H9 (cell line): Measurements from ENCODE around the gene GOLGA1. TPM values are rescaled to one million over a fixed set of nuclear protein-coding genes. Genes with fewer than 3 reads are reported as not detected.

Experiments used
- DNase-seq: peaks from one replicate; pipeline ENCODE4 v3.0.0-alpha.2; 2017
- H2AFZ ChIP-seq: one replicate; pipeline ENCODE4 v1.6.1; 2013; ENCODE audit warnings: mild to moderate bottlenecking, low read length, control low read depth, moderate library complexity
- H2AK5ac ChIP-seq: 2 replicates; pipeline ENCODE4 v1.6.1; 2013; ENCODE audit warnings: low read length, control low read depth, mixed read lengths; ENCODE audit not compliant: insufficient read length
- H2BK120ac ChIP-seq: one replicate; pipeline ENCODE4 v1.6.1; 2013; ENCODE audit warnings: low read depth, mild to moderate bottlenecking, low read length, control low read depth, inconsistent platforms; ENCODE audit not compliant: poor library complexity, severe bottlenecking
- H2BK12ac ChIP-seq: 2 replicates; pipeline ENCODE4 v1.6.1; 2013; ENCODE audit warnings: low read length, control low read depth, mixed read lengths, low read depth; ENCODE audit not compliant: insufficient read length
- H2BK15ac ChIP-seq: 2 replicates; pipeline ENCODE4 v1.6.1; 2013; ENCODE audit warnings: low read depth, low read length, control low read depth
- H2BK20ac ChIP-seq: one replicate; pipeline ENCODE4 v1.6.1; 2013; ENCODE audit warnings: low read depth, mild to moderate bottlenecking, low read length, control low read depth, inconsistent platforms; ENCODE audit not compliant: poor library complexity, severe bottlenecking
- H2BK5ac ChIP-seq: 2 replicates; pipeline ENCODE4 v1.6.1; 2013; ENCODE audit warnings: low read length, control low read depth, mixed read lengths; ENCODE audit not compliant: insufficient read length
- H3K14ac ChIP-seq: 2 replicates; pipeline ENCODE4 v1.6.1; 2013; ENCODE audit warnings: low read length, control low read depth; ENCODE audit not compliant: insufficient read depth
- H3K18ac ChIP-seq: 2 replicates; pipeline ENCODE4 v1.6.1; 2013; ENCODE audit warnings: low read depth, mild to moderate bottlenecking, mixed read lengths, low read length, control low read depth; ENCODE audit not compliant: insufficient read length
- H3K23ac ChIP-seq: 2 replicates; pipeline ENCODE4 v1.6.1; 2013; ENCODE audit warnings: low read length, control low read depth, mixed read lengths, low read depth; ENCODE audit not compliant: insufficient read length
- H3K23me2 ChIP-seq: 2 replicates; pipeline ENCODE4 v1.6.1; 2013; ENCODE audit warnings: low read depth, mild to moderate bottlenecking, mixed read lengths, low read length, control low read depth; ENCODE audit not compliant: insufficient read length, poor library complexity, severe bottlenecking
- H3K27ac ChIP-seq: 2 replicates; pipeline ENCODE4 v1.5.1; 2013; ENCODE audit warnings: low read length, control low read depth, mixed read lengths, low read depth; ENCODE audit not compliant: insufficient read length
- H3K27me3 ChIP-seq: 2 replicates; pipeline ENCODE4 v1.6.1; 2013; ENCODE audit warnings: low read length, control low read depth, inconsistent platforms; ENCODE audit not compliant: insufficient read depth
- H3K4ac ChIP-seq: 2 replicates; pipeline ENCODE4 v1.6.1; 2013; ENCODE audit warnings: low read depth, mild to moderate bottlenecking, control low read depth, inconsistent platforms, low read length, moderate library complexity
- H3K4me1 ChIP-seq: 2 replicates; pipeline ENCODE4 v1.6.1; 2013; ENCODE audit warnings: low read length, control low read depth, inconsistent platforms; ENCODE audit not compliant: insufficient read depth
- H3K4me2 ChIP-seq: 2 replicates; pipeline ENCODE4 v1.6.1; 2013; ENCODE audit warnings: low read length, control low read depth, mixed read lengths; ENCODE audit not compliant: insufficient read length, insufficient read depth
- H3K56ac ChIP-seq: 2 replicates; pipeline ENCODE4 v1.6.1; 2013; ENCODE audit warnings: low read depth, mild to moderate bottlenecking, mixed read lengths, low read length, control low read depth; ENCODE audit not compliant: insufficient read length
- H3K79me1 ChIP-seq: 2 replicates; pipeline ENCODE4 v1.6.1; 2013; ENCODE audit warnings: low read depth, mild to moderate bottlenecking, moderate library complexity, low read length, control low read depth, inconsistent platforms; ENCODE audit not compliant: insufficient read depth, poor library complexity, severe bottlenecking
- H3K79me2 ChIP-seq: 2 replicates; pipeline ENCODE4 v1.6.1; 2013; ENCODE audit warnings: low read length, control low read depth, inconsistent platforms; ENCODE audit not compliant: insufficient read depth
- H3K9ac ChIP-seq: 2 replicates; pipeline ENCODE4 v1.6.1; 2013; ENCODE audit warnings: low read length, control low read depth, mixed read lengths; ENCODE audit not compliant: insufficient read length; ENCODE audit errors: extremely low read depth
- H3K9me3 ChIP-seq: one replicate; pipeline ENCODE4 v1.6.1; 2013; ENCODE audit warnings: low read depth, low read length, inconsistent platforms; ENCODE audit not compliant: control insufficient read depth
- H3T11ph ChIP-seq: one replicate; pipeline ENCODE4 v1.6.1; 2013; ENCODE audit warnings: mild to moderate bottlenecking, low read length, control low read depth, inconsistent platforms
- H4K20me1 ChIP-seq: one replicate; pipeline ENCODE4 v1.6.1; 2013; ENCODE audit not compliant: control insufficient read depth, insufficient read length, insufficient read depth
- H4K5ac ChIP-seq: 2 replicates; pipeline ENCODE4 v1.6.1; 2013; ENCODE audit warnings: low read depth, mild to moderate bottlenecking, mixed read lengths, low read length, control low read depth; ENCODE audit not compliant: insufficient read length
- H4K8ac ChIP-seq: replicated peaks from 2 replicates; pipeline ENCODE4 v1.6.1; 2013; ENCODE audit warnings: low read length, control low read depth, mixed read lengths, low read depth; ENCODE audit not compliant: insufficient read length
- H4K91ac ChIP-seq: 2 replicates; pipeline ENCODE4 v1.6.1; 2013; ENCODE audit warnings: low read depth, mild to moderate bottlenecking, moderate library complexity, mixed read lengths, low read length, control low read depth; ENCODE audit not compliant: insufficient read length
- H3K27ac Mint-ChIP-seq, 3 experiments: 2 replicates in 2 of 3; 3 replicates in 1 of 3; pipeline ENCODE4 v1.8.0; 2020 to 2021; ENCODE audit warnings: mixed read lengths in 3 of 3, mild to moderate bottlenecking in 1 of 3, moderate library complexity in 1 of 3
- H3K27me3 Mint-ChIP-seq: 2 replicates; pipeline ENCODE4 v1.8.0; 2021; ENCODE audit warnings: low read depth, mild to moderate bottlenecking, moderate library complexity, mixed read lengths
- H3K36me3 Mint-ChIP-seq, 3 experiments: 2 replicates in 2 of 3; 3 replicates in 1 of 3; pipeline ENCODE4 v1.8.0; 2020 to 2021; ENCODE audit warnings: low read depth in 3 of 3, mixed read lengths in 3 of 3; ENCODE audit not compliant: insufficient read depth in 1 of 3
- H3K4me1 Mint-ChIP-seq, 2 experiments: 2 replicates each; pipeline ENCODE4 v1.8.0; 2020; ENCODE audit warnings: mixed read lengths in 2 of 2
- H3K4me3 Mint-ChIP-seq, 2 experiments: 2 replicates in 1 of 2; 3 replicates in 1 of 2; pipeline ENCODE4 v1.8.0; 2020 to 2021; ENCODE audit warnings: mild to moderate bottlenecking in 2 of 2, mixed read lengths in 2 of 2, moderate library complexity in 1 of 2
- H3K9me3 Mint-ChIP-seq, 2 experiments: 2 replicates in 1 of 2; 3 replicates in 1 of 2; pipeline ENCODE4 v1.8.0; 2020; ENCODE audit warnings: mild to moderate bottlenecking in 2 of 2, mixed read lengths in 2 of 2, moderate library complexity in 1 of 2
- CTCF ChIP-seq: fragments of 200-600 bp; sonication (generic); conservative IDR thresholded peaks from 3 replicates; pipeline ENCODE4 v1.8.0; 2021; ENCODE audit warnings: antibody characterized with exemption, mild to moderate bottlenecking
- WGBS: extraction: QIAGEN DNeasy Blood & Tissue Kit; methylation state at CpG from one replicate; pipeline ENCODE4 v1.1.7; 2013; ENCODE audit warnings: missing lambda C conversion rate, low lambda C conversion rate, mixed read lengths; ENCODE audit not compliant: insufficient read length; ENCODE audit errors: extremely low coverage; 5-methylcytosine and 5-hydroxymethylcytosine counted together
- total RNA-seq: library from RNA; stranded (reverse); gene quantifications from 2 replicates; pipeline ENCODE4 v1.2.1, GENCODE V29; 2021

GOLGA1 gene
- total RNA-seq, 1 experiment from 2014 or later: 7.6 TPM

- Histone ChIP-seq H3K27ac (no peak overlapping the region), H3K23me2 (no peaks in the 10 kb centered on the region), H2BK12ac (no peak overlapping the region), H3K14ac (no peak overlapping the region), H2BK120ac (no peak overlapping the region), H3K9ac (no peak overlapping the region), H4K20me1 (no peaks in the 10 kb centered on the region), H4K5ac (no peak overlapping the region), H2AK5ac (no peak overlapping the region), H2BK20ac (no peak overlapping the region), H2BK5ac (no peak overlapping the region), H3K4me1 (no peaks in the 10 kb centered on the region), H2AFZ (no peak overlapping the region), H3K79me2 (no peaks in the 10 kb centered on the region), H3K4ac (no peak overlapping the region), H4K91ac (no peak overlapping the region), H3T11ph (no peak overlapping the region), H3K18ac (no peak overlapping the region), H4K8ac (no peak overlapping the region), H3K56ac (no peak overlapping the region), H3K23ac (no peak overlapping the region), H3K4me2 (no peak overlapping the region), H3K9me3 (no peaks in the 10 kb centered on the region), H3K27me3 (no peaks in the 10 kb centered on the region), H2BK15ac (no peak overlapping the region), H3K79me1 (no peaks in the 10 kb centered on the region)
- H3K9me3 Mint-ChIP-seq: no peaks in the 10 kb centered on the region
- no peaks in the 10 kb centered on the region for H3K4me1 Mint-ChIP-seq
- no CpG with 5 or more reads among the region's 1 CpG for WGBS
- no peak overlapping the region for H3K27ac Mint-ChIP-seq
- H3K27me3 Mint-ChIP-seq: no peaks in the 10 kb centered on the region
- DNase-seq: no peak
- H3K4me3 Mint-ChIP-seq: no peak overlapping the region
- H3K36me3 Mint-ChIP-seq: peaks cover 0 to 8% (median 6%) of the 10 kb centered on the region in 3 experiments; a peak in 3 of 7 replicates
- TF ChIP-seq CTCF: no peak
Observed at GRCh38 chr9:124906966-124907365, 33.9 kb downstream of the GOLGA1 start.
